Fibroblast of lung (primary cell): ENCODE data around the gene MITF.

ENCODE experiments used
- EZH2 ChIP-seq: IDR thresholded peaks from 2 replicates; pipeline ENCODE4 v1.5.1; 2012; ENCODE audit warnings: low read length, control low read depth, mild to moderate bottlenecking; ENCODE audit errors: missing control alignments
- TF ChIP-seq, protein P1 (sequence below), 2 donors: IDR thresholded peaks in 1 of 2; conservative IDR thresholded peaks in 1 of 2; 1 replicate in 1 of 2; 2 replicates in 1 of 2; pipeline ENCODE4 v1.5.1; 2011 to 2012; ENCODE audit warnings: low read length in 2 of 2, control low read depth in 1 of 2, inconsistent platforms in 1 of 2, low read depth in 1 of 2, mild to moderate bottlenecking in 1 of 2

DNA sequence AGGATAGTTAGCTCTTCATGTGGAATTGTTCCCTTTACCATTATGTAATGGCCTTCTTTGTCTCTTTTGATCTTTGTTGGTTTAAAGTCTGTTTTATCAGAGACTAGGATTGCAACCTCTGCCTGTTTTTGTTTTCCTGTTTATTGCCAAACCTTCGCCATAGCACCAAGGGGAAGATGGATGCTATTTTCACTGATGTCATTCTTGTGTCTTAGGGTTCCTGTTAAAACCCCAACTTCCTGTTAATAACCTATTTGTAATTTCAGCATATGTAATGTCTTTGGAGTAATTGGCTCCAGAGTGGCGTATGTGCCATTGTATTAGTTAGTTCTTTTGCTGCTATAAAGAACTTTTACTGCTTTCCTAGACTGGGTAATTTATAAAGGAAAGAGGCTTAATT lies 271.1 kb downstream of the MITF start:
- TF ChIP-seq, protein P1, sequence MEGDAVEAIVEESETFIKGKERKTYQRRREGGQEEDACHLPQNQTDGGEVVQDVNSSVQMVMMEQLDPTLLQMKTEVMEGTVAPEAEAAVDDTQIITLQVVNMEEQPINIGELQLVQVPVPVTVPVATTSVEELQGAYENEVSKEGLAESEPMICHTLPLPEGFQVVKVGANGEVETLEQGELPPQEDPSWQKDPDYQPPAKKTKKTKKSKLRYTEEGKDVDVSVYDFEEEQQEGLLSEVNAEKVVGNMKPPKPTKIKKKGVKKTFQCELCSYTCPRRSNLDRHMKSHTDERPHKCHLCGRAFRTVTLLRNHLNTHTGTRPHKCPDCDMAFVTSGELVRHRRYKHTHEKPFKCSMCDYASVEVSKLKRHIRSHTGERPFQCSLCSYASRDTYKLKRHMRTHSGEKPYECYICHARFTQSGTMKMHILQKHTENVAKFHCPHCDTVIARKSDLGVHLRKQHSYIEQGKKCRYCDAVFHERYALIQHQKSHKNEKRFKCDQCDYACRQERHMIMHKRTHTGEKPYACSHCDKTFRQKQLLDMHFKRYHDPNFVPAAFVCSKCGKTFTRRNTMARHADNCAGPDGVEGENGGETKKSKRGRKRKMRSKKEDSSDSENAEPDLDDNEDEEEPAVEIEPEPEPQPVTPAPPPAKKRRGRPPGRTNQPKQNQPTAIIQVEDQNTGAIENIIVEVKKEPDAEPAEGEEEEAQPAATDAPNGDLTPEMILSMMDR (conservative IDR thresholded peaks at IDR 0.05 in 1 of 2, IDR thresholded peaks at IDR 0.05 in 1 of 2; ENCODE audit: low read depth in 1 of 2, low read length in 2 of 2) = no peak
- no peak for TF ChIP-seq EZH2
